Ovary (tissue), 1 donor: ENCODE measurements around the gene OSBP.

Experiments
- EP300 ChIP-seq: sonication (generic); formaldehyde crosslinking; IDR thresholded peaks from one replicate; pipeline ENCODE4 v1.6.1; 2017; ENCODE audit warnings: antibody characterized with exemption
- POLR2A ChIP-seq: fragments of 450-650 bp; IDR thresholded peaks from one replicate; pipeline ENCODE4 v1.6.1; 2017; ENCODE audit warnings: antibody characterized with exemption, mild to moderate bottlenecking, moderate library complexity

DNA sequence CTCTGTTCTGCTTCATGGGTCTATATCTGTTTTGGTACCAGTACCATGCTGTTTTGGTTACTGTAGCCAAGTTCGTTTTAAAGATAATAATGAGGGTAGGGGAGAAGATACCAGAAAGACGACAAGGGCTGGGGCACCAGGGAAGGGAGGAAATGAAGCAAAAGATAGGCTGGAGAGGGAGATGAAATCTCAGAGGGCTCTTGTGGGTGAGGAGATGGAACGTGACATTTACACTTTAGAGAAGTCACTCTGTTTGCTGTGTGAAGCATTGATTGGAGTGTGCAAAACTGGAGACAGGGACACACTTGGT, 70.8 kb downstream of the OSBP start:
- no peak for TF ChIP-seq EP300
- TF ChIP-seq POLR2A, result no peak
